OCI-LY1 (cell line): ENCODE measurements around the gene PODXL2.

Experiments used
- EZH2 ChIP-seq: fragments of 200-600 bp; sonication (generic), shearing (Covaris generic); IDR thresholded peaks from 2 replicates; pipeline ENCODE4 v1.8.0; 2017; ENCODE audit warnings: borderline replicate concordance, mixed run types, mild to moderate bottlenecking, antibody characterized with exemption, low read length, moderate library complexity, mixed read lengths
- TF ChIP-seq, protein P1 (sequence below): fragments of 200-600 bp; sonication (generic), shearing (Covaris generic); IDR thresholded peaks from 2 replicates; pipeline ENCODE4 v1.5.1; 2017; ENCODE audit warnings: mild to moderate bottlenecking, antibody characterized with exemption, low read length, moderate library complexity, mixed read lengths

DNA sequence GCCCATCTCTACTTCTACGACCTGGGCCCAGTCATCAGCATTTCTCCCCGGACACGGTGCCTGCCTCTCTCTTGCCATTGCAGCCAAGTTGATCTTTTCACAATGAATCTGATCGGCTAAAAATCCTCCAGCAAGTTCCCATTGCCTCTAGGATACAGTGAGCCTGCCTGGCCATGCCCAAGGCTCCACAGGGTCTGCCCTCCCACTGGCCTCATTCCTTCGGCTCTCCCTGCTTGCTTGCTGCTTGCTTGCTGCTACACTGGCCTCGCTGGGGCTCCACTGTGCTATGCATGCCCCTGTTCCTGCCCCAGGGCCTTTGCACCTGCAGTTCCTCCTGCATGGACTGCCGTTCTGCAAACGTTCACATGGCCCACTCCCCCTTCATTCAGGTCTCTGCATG is 45.8 kb downstream of the PODXL2 start:
- TF ChIP-seq EZH2 = no peak
- TF ChIP-seq, protein P1, sequence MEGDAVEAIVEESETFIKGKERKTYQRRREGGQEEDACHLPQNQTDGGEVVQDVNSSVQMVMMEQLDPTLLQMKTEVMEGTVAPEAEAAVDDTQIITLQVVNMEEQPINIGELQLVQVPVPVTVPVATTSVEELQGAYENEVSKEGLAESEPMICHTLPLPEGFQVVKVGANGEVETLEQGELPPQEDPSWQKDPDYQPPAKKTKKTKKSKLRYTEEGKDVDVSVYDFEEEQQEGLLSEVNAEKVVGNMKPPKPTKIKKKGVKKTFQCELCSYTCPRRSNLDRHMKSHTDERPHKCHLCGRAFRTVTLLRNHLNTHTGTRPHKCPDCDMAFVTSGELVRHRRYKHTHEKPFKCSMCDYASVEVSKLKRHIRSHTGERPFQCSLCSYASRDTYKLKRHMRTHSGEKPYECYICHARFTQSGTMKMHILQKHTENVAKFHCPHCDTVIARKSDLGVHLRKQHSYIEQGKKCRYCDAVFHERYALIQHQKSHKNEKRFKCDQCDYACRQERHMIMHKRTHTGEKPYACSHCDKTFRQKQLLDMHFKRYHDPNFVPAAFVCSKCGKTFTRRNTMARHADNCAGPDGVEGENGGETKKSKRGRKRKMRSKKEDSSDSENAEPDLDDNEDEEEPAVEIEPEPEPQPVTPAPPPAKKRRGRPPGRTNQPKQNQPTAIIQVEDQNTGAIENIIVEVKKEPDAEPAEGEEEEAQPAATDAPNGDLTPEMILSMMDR = no peak
